Left ventricle myocardium inferior (tissue), 1 donor: Measurements from ENCODE around the gene ETS2. TPM values are rescaled to one million over a fixed set of nuclear protein-coding genes. Genes with fewer than 3 reads are reported as not detected.

ENCODE experiments used
- DNase-seq: peaks from one replicate; pipeline ENCODE4 v3.0.0-alpha.2; 2020
- H3K27ac ChIP-seq: fragments of 200-600 bp; replicated peaks from 2 replicates; pipeline ENCODE4 v1.8.0; 2021
- H3K27me3 ChIP-seq: fragments of 200-600 bp; 2 replicates; pipeline ENCODE4 v1.8.0; 2021; ENCODE audit warnings: low read depth
- H3K36me3 ChIP-seq: fragments of 200-600 bp; 2 replicates; pipeline ENCODE4 v1.8.0; 2021
- H3K4me1 ChIP-seq: fragments of 200-600 bp; 2 replicates; pipeline ENCODE4 v1.8.0; 2021
- H3K4me3 ChIP-seq: fragments of 200-600 bp; 2 replicates; pipeline ENCODE4 v1.8.0; 2021; ENCODE audit warnings: mild to moderate bottlenecking, moderate library complexity
- H3K9me3 ChIP-seq: fragments of 200-600 bp; replicated peaks from 2 replicates; pipeline ENCODE4 v1.8.0; 2021
- CTCF ChIP-seq: fragments of 200-600 bp; IDR thresholded peaks from 2 replicates; pipeline ENCODE4 v1.8.0; 2021; ENCODE audit warnings: antibody characterized with exemption, mild to moderate bottlenecking, borderline replicate concordance
- intact Hi-C: fragments of 100-400 bp; cut with micrococcal nuclease; formaldehyde crosslinking; loops from one replicate; pipeline ENCODE4 v1.11.0; 2022
- total RNA-seq: library from RNA; stranded (reverse); fragmentation: NEBNext Ultra II Directional; extraction: Animal tissue kit (Norgen Biotek cat#: 25700); gene quantifications from one replicate; pipeline ENCODE4 v1.2.1, GENCODE V29; 2021
- donor health status: DM: no; HTN: yes; CAD: no; lungs with severe emphysema.

Gene ETS2
- total RNA-seq, 1 donor from 2014 or later = 40.9 TPM

- intact Hi-C loops = loop anchor here (10.0 kb wide), 3 partner anchors 105 to 325 kb away; no protein-coding TSS in a partner anchor
- Histone ChIP-seq H3K27me3 (no peaks in the 10 kb centered on the region), H3K9me3 (no peaks in the 10 kb centered on the region), H3K4me3 (no peak overlapping the region), H3K4me1 (peaks cover 6% of the 10 kb centered on the region), H3K36me3 (no peaks in the 10 kb centered on the region), H3K27ac (no peak overlapping the region)
- DNase-seq = no peak
- no peak for TF ChIP-seq CTCF
These were observed 5.5 kb upstream of the ETS2 start for GRCh38 chr21:38800046-38800758.

- Histone ChIP-seq H3K4me3 (no peak overlapping the region), H3K4me1 (peaks cover 12% of the 10 kb centered on the region), H3K36me3 (no peaks in the 10 kb centered on the region), H3K27me3 (no peaks in the 10 kb centered on the region), H3K27ac (no peak overlapping the region), H3K9me3 (no peaks in the 10 kb centered on the region)
- DNase-seq = no peak
- TF ChIP-seq CTCF = no peak
- intact Hi-C loops = loop anchor here (10.0 kb wide), 3 partner anchors 104 to 324 kb away; no protein-coding TSS in a partner anchor
These were observed 4.6 kb upstream of the ETS2 start for GRCh38 chr21:38800924-38801744.

GRCh38 chr21:38802050-38803026 lies 3.4 kb upstream of the ETS2 start:
- no peak for TF ChIP-seq CTCF
- H3K9me3 ChIP-seq = no peaks in the 10 kb centered on the region
- H3K4me3 ChIP-seq = no peak overlapping the region
- peaks cover 24% of the 10 kb centered on the region for H3K4me1 ChIP-seq
- H3K36me3 ChIP-seq = no peaks in the 10 kb centered on the region
- intact Hi-C loops = loop anchor here (10.0 kb wide), 3 partner anchors 102 to 322 kb away; no protein-coding TSS in a partner anchor
- no peak overlapping the region for H3K27ac ChIP-seq
- no peak for DNase-seq
- H3K27me3 ChIP-seq = no peaks in the 10 kb centered on the region

GRCh38 chr21:38803075-38803660 lies 2.6 kb upstream of the ETS2 start:
- H3K4me1 ChIP-seq = peaks cover 33% of the 10 kb centered on the region
- H3K27me3 ChIP-seq = no peaks in the 10 kb centered on the region
- no peak overlapping the region for H3K4me3 ChIP-seq
- no peaks in the 10 kb centered on the region for H3K36me3 ChIP-seq
- TF ChIP-seq CTCF = no peak
- no peaks in the 10 kb centered on the region for H3K9me3 ChIP-seq
- DNase-seq = no peak
- intact Hi-C loops = loop anchor here (10.0 kb wide), 3 partner anchors 102 to 322 kb away; no protein-coding TSS in a partner anchor
- H3K27ac ChIP-seq = no peak overlapping the region
